Camera-type eye (tissue), 1 donor: Measurements from ENCODE around the gene CCDC181. TPM values are rescaled to one million over a fixed set of nuclear protein-coding genes. Genes with fewer than 3 reads are reported as not detected.

Experiments
- total RNA-seq: library from RNA; depleted of rRNA; stranded (reverse); fragments of >200 nt; gene quantifications from one replicate; pipeline ENCODE4 v1.2.3, GENCODE V29; 2014

The CCDC181 gene
- 57.0 TPM for total RNA-seq

DNA sequence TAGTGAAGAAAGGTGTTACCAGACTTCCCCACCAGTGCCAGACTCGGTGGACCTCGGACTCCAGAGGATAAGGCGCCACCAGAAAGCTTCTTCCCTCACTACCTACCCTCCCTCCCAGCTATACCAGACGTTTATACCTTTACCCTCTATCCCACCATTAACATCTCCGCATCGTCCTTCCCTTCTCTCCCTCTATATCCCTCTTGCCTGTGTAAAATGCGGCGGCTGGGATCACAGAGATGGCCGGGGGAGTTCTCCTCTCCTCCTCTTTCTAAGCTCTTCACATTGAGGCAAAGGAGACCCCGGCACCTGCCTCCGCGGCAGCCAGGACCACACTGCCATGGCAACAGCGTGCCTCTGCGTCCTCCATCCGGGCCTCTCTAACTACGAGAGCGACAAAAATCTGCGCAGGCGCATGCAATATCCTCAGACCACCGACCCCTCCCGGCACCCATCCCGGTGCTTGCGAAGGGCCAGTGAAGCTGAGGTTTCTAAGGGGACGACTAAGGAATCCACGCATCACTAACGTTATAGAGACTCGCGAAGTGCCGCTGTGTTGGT lies at the start of gene CCDC181:
TSS of gene CCDC181 (minus strand) at position 394 of the 561 bp plus-strand sequence. CDS start 2,547 bp downstream, outside the sequence.

DNA sequence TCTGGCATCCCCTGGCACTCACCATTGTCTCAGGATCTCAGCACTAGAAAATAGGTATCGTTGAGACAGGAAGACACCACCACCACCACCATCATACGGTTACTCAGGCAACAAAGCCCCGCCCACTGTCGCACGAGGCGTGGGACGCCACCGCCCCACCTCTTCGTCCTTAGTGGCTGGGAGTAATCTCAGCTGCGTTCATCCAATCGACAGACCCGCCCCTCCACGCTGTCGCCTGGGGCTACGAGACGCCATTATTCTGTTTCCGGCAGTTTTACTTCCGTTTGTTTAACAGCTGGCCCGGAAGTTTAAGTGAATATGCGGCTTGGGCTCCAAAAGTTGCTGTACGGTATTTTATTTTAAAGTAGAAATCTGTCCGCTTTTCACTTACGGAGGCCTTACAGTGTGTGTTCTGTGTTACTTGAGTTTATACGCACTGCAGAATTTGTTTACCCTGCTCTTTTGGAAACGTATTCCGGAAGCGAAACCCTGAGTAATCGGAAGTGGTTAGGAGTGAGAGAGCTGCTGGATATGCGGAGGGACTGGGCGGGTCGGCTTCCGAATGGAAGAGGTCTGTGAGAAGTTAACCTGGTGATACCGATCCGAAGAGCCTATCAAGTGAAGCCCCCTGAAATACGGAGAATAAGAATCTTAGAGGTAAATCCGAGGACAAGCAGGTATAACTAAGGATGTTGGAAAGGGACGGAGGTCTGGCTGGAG lies 59.4 kb downstream of the CCDC181 start, which contains the start of the genes BLZF1 and NME7:
TSS of gene BLZF1 (plus strand) at position 510 of the 720 bp plus-strand sequence. CDS start 1,328 bp downstream, outside the sequence.
TSS of gene NME7 (minus strand) at position 112 of the 720 bp plus-strand sequence. CDS start at position 25, 87 bp downstream.

Other genes starting within 250 kb of the CCDC181 start
- 70.1 TPM for gene NME7, start 59.7 kb downstream of the CCDC181 start, total RNA-seq
- gene BLZF1, start 59.3 kb downstream of the CCDC181 start, total RNA-seq: 45.5 TPM
- gene SLC19A2, start 58.5 kb upstream of the CCDC181 start, total RNA-seq: 44.3 TPM
- 11.3 TPM for gene F5, start 159.0 kb upstream of the CCDC181 start, total RNA-seq
- gene SELP, start 202.7 kb upstream of the CCDC181 start, total RNA-seq: 9.5 TPM